Uterus (tissue), 4 donors: ENCODE results near the gene CSNK2A1. TPM values are rescaled to one million over a fixed set of nuclear protein-coding genes. Genes with fewer than 3 reads are reported as not detected.

ENCODE experiments used
- DNase-seq, 2 donors: peaks; one replicate each; pipeline ENCODE4 v3.0.0-alpha.2; 2019 to 2020
- H3K27ac ChIP-seq, 2 donors: fragments of 200-600 bp; sonication (generic); 1 replicate in 1 of 2; 2 replicates in 1 of 2; pipeline ENCODE4 v1.5.1; 2016 to 2018
- H3K27me3 ChIP-seq, 2 donors: fragments of 200-600 bp; sonication (generic); one replicate each; pipeline ENCODE4 v1.5.1; 2018 to 2019; ENCODE audit warnings: control low read depth in 1 of 2
- H3K36me3 ChIP-seq, 2 donors: fragments of 200-600 bp; sonication (generic); one replicate each; pipeline ENCODE4 v1.5.1; 2019; ENCODE audit warnings: control low read depth in 1 of 2
- H3K4me1 ChIP-seq, 2 donors: fragments of 200-600 bp; sonication (generic); one replicate each; pipeline ENCODE4 v1.5.1; 2018 to 2019; ENCODE audit warnings: control low read depth in 1 of 2
- H3K4me3 ChIP-seq, 2 donors: fragments of 200-600 bp; sonication (generic); 1 replicate in 1 of 2; 2 replicates in 1 of 2; pipeline ENCODE4 v1.5.1; 2018 to 2019; ENCODE audit warnings: mild to moderate bottlenecking in 1 of 2
- H3K9me3 ChIP-seq, 2 donors: fragments of 200-600 bp; sonication (generic); one replicate each; pipeline ENCODE4 v1.5.1; 2019; ENCODE audit warnings: control low read depth in 1 of 2
- POLR2A ChIP-seq, 2 donors: fragments of 450-650 bp; IDR thresholded peaks; one replicate each; pipeline ENCODE4 v1.6.1; 2016; ENCODE audit warnings: antibody characterized with exemption in 2 of 2, mild to moderate bottlenecking in 1 of 2, moderate library complexity in 1 of 2
- intact Hi-C: fragments of 100-400 bp; cut with DNase I; formaldehyde crosslinking; loops from one replicate; pipeline ENCODE4 v1.15.1; 2023; ENCODE audit warnings: low total_unique reads
- total RNA-seq, 4 donors: library from RNA; depleted of rRNA in 3 of 4; stranded (reverse); fragments of >200 nt in 3 of 4; gene quantifications; one replicate each; pipeline versions ENCODE4 v1.1.0 to v1.2.4, GENCODE V29; 2014 to 2023
- TF ChIP-seq, protein P1 (sequence below), 4 experiments: fragments of 200-600 bp in 2 of 4; fragments of 450-650 bp in 2 of 4; sonication (generic) in 2 of 4; IDR thresholded peaks; one replicate each; pipeline ENCODE4 v1.5.1; 2016 to 2019; ENCODE audit warnings: antibody characterized with exemption in 4 of 4, mild to moderate bottlenecking in 2 of 4, moderate library complexity in 1 of 4
- donor health status: DM: yes; HTN: yes; CAD: no.

CSNK2A1 gene
- total RNA-seq, 4 donors from 2014 or later = 48.2 to 207 (median 85.8) TPM

DNA sequence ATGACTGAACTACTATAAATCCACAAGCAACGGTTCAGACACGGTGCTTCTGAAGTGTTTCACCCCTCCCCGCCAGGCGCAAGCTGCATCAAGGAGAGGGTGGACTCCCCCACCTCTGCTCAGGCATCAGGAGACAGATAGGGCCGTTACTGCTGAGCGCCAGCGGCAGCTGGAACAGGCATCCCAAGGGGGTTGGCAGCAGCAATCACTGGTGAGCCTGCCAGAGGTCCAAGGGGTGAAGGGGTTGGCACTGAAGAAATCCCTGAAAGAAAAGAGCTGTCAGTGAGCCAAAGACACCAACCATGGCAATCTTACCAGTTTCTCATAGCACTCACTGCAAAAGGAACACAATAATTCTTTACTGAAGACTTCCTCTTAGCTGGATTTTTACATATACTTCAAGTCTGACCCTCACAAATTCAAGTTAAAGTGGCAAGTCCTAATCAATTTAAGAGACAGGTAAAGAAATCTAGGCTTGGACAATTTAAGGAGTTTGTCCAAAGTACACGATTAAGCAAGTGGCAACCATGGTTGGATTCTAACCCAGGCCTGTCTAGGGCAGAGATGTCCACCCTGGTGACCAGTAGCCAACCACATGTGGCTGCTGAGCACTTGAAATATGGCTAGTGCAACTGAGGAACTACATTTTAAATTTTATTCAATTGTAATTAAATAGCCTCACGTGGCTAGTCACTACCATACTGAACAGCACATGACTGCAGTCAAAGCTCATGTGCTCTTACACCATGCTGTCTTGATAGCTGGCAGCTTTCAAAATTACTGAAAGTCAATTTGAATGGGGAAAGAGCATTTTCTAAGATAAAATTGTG is 59.6 kb downstream of the CSNK2A1 start:
- Histone ChIP-seq H3K36me3 (no peaks in the 10 kb centered on the region), H3K27ac (no peak overlapping the region), H3K9me3 (no peaks in the 10 kb centered on the region), H3K27me3 (no peaks in the 10 kb centered on the region), H3K4me3 (no peak overlapping the region), H3K4me1 (no peaks in the 10 kb centered on the region)
- TF ChIP-seq POLR2A (IDR thresholded peaks at IDR 0.05) = no peak
- TF ChIP-seq, protein P1, sequence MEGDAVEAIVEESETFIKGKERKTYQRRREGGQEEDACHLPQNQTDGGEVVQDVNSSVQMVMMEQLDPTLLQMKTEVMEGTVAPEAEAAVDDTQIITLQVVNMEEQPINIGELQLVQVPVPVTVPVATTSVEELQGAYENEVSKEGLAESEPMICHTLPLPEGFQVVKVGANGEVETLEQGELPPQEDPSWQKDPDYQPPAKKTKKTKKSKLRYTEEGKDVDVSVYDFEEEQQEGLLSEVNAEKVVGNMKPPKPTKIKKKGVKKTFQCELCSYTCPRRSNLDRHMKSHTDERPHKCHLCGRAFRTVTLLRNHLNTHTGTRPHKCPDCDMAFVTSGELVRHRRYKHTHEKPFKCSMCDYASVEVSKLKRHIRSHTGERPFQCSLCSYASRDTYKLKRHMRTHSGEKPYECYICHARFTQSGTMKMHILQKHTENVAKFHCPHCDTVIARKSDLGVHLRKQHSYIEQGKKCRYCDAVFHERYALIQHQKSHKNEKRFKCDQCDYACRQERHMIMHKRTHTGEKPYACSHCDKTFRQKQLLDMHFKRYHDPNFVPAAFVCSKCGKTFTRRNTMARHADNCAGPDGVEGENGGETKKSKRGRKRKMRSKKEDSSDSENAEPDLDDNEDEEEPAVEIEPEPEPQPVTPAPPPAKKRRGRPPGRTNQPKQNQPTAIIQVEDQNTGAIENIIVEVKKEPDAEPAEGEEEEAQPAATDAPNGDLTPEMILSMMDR (IDR thresholded peaks at IDR 0.05) = no peak
- DNase-seq = peak; percentile 18 to 52
- intact Hi-C loops = no loop called here

DNA sequence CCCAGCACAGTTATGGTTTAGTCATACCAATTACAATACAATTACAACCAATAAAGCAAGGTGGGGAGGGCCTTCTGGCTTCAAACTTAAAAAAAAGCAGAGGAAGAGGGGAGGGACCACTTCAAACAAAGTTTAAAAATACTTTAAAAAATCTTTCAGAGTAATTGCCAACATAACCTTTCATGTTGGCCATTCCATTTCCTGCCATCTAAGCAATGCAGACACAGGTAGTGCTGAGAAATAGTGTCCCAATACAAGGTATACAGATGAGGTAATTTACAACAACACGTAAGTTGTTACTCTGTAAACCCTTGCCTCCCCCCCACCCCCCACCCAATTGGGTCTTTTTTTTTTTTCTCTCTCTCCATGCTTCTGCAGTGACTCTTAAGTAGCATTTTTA is 62.4 kb downstream of the CSNK2A1 start:
- H3K4me3 ChIP-seq = no peak overlapping the region
- intact Hi-C loops = no loop called here
- no peaks in the 10 kb centered on the region for H3K9me3 ChIP-seq
- no peaks in the 10 kb centered on the region for H3K36me3 ChIP-seq
- no peak overlapping the region for H3K27ac ChIP-seq
- no peaks in the 10 kb centered on the region for H3K27me3 ChIP-seq
- DNase-seq = no peak
- TF ChIP-seq, protein P1 (IDR thresholded peaks at IDR 0.05) = no peak
- no peak for TF ChIP-seq POLR2A (IDR thresholded peaks at IDR 0.05)
- H3K4me1 ChIP-seq = no peaks in the 10 kb centered on the region

- no peak overlapping the region for H3K4me3 ChIP-seq
- no peak overlapping the region for H3K27ac ChIP-seq
- TF ChIP-seq POLR2A (IDR thresholded peaks at IDR 0.05) = no peak
- TF ChIP-seq, protein P1 (IDR thresholded peaks at IDR 0.05) = no peak
- intact Hi-C loops = no loop called here
- no peaks in the 10 kb centered on the region for H3K4me1 ChIP-seq
- no peaks in the 10 kb centered on the region for H3K9me3 ChIP-seq
- no peak for DNase-seq
- no peaks in the 10 kb centered on the region for H3K36me3 ChIP-seq
- no peaks in the 10 kb centered on the region for H3K27me3 ChIP-seq
These were observed 63.5 kb downstream of the CSNK2A1 start for GRCh38 chr20:480044-480443.

GRCh38 chr20:479487-479886 is 64.1 kb downstream of the CSNK2A1 start:
- Histone ChIP-seq H3K27ac (no peak overlapping the region), H3K4me3 (no peak overlapping the region), H3K36me3 (no peaks in the 10 kb centered on the region), H3K27me3 (no peaks in the 10 kb centered on the region), H3K4me1 (no peaks in the 10 kb centered on the region), H3K9me3 (no peaks in the 10 kb centered on the region)
- no peak for TF ChIP-seq POLR2A (IDR thresholded peaks at IDR 0.05)
- TF ChIP-seq, protein P1 (IDR thresholded peaks at IDR 0.05) = no peak
- intact Hi-C loops = loop anchor here (5.0 kb wide), 1 partner anchor 127 kb away; no protein-coding TSS in a partner anchor
- DNase-seq = no peak

- H3K27me3 ChIP-seq = no peaks in the 10 kb centered on the region
- H3K4me3 ChIP-seq = no peak overlapping the region
- no peak overlapping the region for H3K27ac ChIP-seq
- no peaks in the 10 kb centered on the region for H3K9me3 ChIP-seq
- DNase-seq = no peak
- H3K4me1 ChIP-seq = no peaks in the 10 kb centered on the region
- intact Hi-C loops = loop anchor here (5.0 kb wide), 1 partner anchor 127 kb away; no protein-coding TSS in a partner anchor
- no peaks in the 10 kb centered on the region for H3K36me3 ChIP-seq
- TF ChIP-seq POLR2A (IDR thresholded peaks at IDR 0.05) = no peak
- TF ChIP-seq, protein P1 (IDR thresholded peaks at IDR 0.05) = peak; percentile 48 to 56 (median 52)
These were observed 64.6 kb downstream of the CSNK2A1 start for GRCh38 chr20:478949-479429.
